ENCODE data around the gene HDHD5. TPM values are rescaled to one million over a fixed set of nuclear protein-coding genes. Genes with fewer than 3 reads are reported as not detected.

HDHD5 gene
- total RNA-seq = 38.9 and 45.4 TPM in 2 replicates

DNA sequence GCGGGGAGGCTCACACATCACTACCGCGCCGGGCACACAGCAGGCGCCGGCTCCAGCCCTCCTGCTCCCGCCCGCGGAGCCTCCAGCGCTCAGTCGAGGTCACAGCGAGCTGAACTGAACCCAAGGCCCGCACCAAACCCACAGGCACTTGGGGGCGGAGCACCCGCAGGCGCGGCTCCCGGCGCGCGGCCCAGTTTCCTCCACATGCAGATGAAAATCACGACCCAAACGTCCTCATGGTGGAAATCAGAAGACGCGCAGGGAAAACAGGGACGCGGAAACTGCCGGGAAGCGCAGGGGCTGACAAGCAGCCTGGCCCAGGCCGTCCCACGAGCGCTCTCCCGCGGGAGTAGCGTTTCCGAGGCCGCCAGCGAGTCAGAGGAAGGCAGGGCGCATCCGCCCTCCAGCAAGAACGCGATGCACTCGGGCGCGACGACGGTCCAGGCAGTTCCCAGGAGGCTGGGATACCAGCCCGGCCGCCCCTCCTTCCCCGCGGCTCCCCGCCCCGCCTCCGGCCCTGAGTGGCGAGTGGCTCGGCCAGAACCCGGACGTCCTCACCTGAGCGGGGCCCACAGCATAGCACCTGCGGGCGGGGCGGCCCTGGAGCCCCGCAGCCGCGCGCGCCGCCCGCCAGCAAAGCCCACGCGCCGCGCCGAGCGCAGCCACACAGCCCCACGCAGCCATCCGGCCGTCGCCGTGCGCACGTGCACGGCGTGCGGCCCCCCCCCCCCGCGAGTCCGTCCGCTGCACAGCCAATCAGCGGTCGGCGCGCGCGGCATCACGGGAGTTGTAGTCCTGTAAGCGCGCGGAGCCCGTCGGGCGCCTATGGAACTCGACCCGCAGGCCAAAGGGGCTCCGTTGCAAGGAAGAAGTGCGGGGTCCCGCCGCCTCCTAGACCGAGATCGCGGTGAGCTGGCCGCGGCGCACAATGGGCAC, at the start of gene HDHD5:
HDHD5 (minus strand) TSS at position 710 of the 936 bp plus-strand sequence; CDS start at position 684, 26 bp downstream.

DNA sequence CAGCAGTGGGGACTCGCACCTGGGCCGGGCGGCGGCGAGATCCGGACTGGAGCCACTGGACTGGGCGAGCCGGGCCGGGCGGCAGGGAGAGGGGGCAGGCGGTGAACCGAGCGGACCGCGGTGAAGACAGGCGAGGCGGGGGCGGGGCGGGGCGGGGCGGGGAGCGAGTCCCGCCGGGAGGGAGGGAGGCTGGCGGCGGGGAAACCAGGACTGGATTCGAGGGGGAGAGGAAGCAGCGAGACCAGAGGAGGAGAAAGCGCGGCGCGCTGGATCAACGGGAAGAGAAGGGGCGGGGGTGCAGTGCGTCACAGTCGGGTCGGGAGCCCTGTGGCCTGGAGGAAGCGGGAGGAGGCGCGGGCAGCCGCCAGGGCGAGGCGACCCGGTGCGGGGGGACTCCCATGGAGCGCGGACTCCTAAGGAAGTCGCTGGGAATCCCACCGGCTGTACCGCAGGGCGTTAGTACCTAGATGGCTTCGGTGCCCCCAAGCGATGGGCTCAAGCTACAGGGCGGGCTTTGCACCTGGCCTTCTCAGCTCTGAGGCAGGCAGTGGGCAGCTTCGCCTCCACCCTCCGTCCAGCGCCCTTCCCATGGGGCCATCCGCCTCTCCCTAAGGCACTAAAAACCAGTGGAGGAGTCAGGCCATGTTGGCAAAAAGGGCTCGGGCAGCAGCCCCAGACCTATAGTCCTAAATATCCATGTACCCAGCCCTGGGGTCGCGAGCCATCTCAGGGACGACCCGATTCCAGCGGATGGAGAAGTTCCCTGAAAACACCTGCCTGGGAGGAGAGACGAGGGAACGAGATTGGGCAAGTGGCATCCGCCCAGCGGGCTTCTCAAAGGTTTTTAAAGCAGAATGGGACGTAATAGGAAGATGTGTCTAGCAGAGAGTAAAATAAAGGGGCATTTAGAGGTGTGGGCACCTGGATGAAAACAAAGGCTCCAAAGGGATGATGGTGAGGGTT, 37.6 kb downstream of the HDHD5 start, which contains the start of gene TMEM121B:
TMEM121B (minus strand) TSS at position 128 of the 963 bp plus-strand sequence. CDS start 233 bp downstream, outside the sequence.

Other genes with a start within 250 kb of the HDHD5 start
- gene GAB4, start 151.1 kb downstream of the HDHD5 start, total RNA-seq = not detected in 2 replicates
- gene IL17RA, start 74.3 kb downstream of the HDHD5 start, total RNA-seq = 10.5 and 22.3 TPM in 2 replicates
- gene TMEM121B, start 37.9 kb downstream of the HDHD5 start, total RNA-seq = 0.15 and 0.25 TPM in 2 replicates
- 5.6 TPM in 2 replicates for gene ADA2, start 60.2 kb upstream of the HDHD5 start, total RNA-seq
- gene CECR2, start 210.2 kb upstream of the HDHD5 start, total RNA-seq = 1.3 and 2.1 TPM in 2 replicates

Data from cardiac ventricle fibroblast (primary cell).